NK-92 treated with Interleukin-12 subunit alpha and Interleukin-12 subunit beta, amount 100 ng/mL, for 24 hours (cell line): ENCODE data around the gene LINS1.

ENCODE experiments used
- DNase-seq: peaks from one replicate; lab custom pipeline; 2025; lab: John Stamatoyannopoulos, UW

Gene LINS1

GRCh38 chr15:100602064-100602822 lies at the start of gene LINS1, which contains the start of gene ASB7:
Gene LINS1 (minus strand): TSS chr15:100602184. CDS start chr15:100580842, 21,342 bp downstream.
Gene ASB7 (plus strand): TSS chr15:100602589. CDS start chr15:100612217, 9,628 bp downstream.
- DNase-seq = peak; percentile 100

- no peak for DNase-seq
Measured at GRCh38 chr15:100651253-100651652, 49.3 kb upstream of the LINS1 start.

GRCh38 chr15:100650685-100651084 lies 48.7 kb upstream of the LINS1 start:
- DNase-seq = no peak

GRCh38 chr15:100648951-100649350 lies 47.0 kb upstream of the LINS1 start:
- no peak for DNase-seq

- DNase-seq = no peak
Measured at GRCh38 chr15:100645671-100646070, 43.7 kb upstream of the LINS1 start.

GRCh38 chr15:100642950-100643338 lies 41.0 kb upstream of the LINS1 start:
- DNase-seq = no peak

GRCh38 chr15:100642213-100642949 lies 40.4 kb upstream of the LINS1 start:
- DNase-seq = no peak

- DNase-seq = no peak
Measured at GRCh38 chr15:100638177-100638730, 36.3 kb upstream of the LINS1 start.

- DNase-seq = no peak
Measured at GRCh38 chr15:100635406-100636071, 33.6 kb upstream of the LINS1 start.

GRCh38 chr15:100633763-100634075 lies 31.7 kb upstream of the LINS1 start:
- DNase-seq = no peak

GRCh38 chr15:100631831-100632230 lies 29.8 kb upstream of the LINS1 start:
- no peak for DNase-seq

GRCh38 chr15:100628746-100629145 lies 26.8 kb upstream of the LINS1 start:
- DNase-seq = no peak

GRCh38 chr15:100627789-100628395 lies 25.9 kb upstream of the LINS1 start:
- DNase-seq = peak; percentile 42

- no peak for DNase-seq
Measured at GRCh38 chr15:100623301-100623700, 21.3 kb upstream of the LINS1 start.

- no peak for DNase-seq
Measured at GRCh38 chr15:100616700-100617099, 14.7 kb upstream of the LINS1 start.

- no peak for DNase-seq
Measured at GRCh38 chr15:100615801-100616200, 13.8 kb upstream of the LINS1 start.

GRCh38 chr15:100614918-100615317 lies 12.9 kb upstream of the LINS1 start:
- DNase-seq = no peak

- DNase-seq = no peak
Measured at GRCh38 chr15:100614336-100614735, 12.4 kb upstream of the LINS1 start.

GRCh38 chr15:100613208-100613607 lies 11.2 kb upstream of the LINS1 start:
- DNase-seq = no peak

- DNase-seq = no peak
Measured at GRCh38 chr15:100612539-100612938, 10.6 kb upstream of the LINS1 start.

GRCh38 chr15:100602823-100603393 lies 924 bp upstream of the LINS1 start:
- peak; percentile 87 for DNase-seq

- no peak for DNase-seq
Measured at GRCh38 chr15:100601617-100602063, 344 bp downstream of the LINS1 start.
